Measurements from ENCODE around the gene VEZF1.
"Not testable (repeated sequence)": the region's sequence is repeated elsewhere in the genome, so short reads cannot be mapped to it uniquely, and the experiment has no call there.

VEZF1 gene

GRCh38 chr17:57983446-57983845, 4.6 kb downstream of the VEZF1 start:
- no peak for DNase-seq (ENCODE audit: low read depth)
- H3K4me3 ChIP-seq (ENCODE audit: low read depth, low read length) = no peak overlapping the region
- no peak for TF ChIP-seq CTCF (IDR thresholded peaks at IDR 0.05; ENCODE audit: insufficient read depth, low read depth, low read length, missing control alignments)

GRCh38 chr17:57982452-57983170, 5.4 kb downstream of the VEZF1 start:
- DNase-seq (ENCODE audit: low read depth) = no peak
- TF ChIP-seq CTCF (IDR thresholded peaks at IDR 0.05; ENCODE audit: insufficient read depth, low read depth, low read length, missing control alignments) = no peak
- no peak overlapping the region for H3K4me3 ChIP-seq (ENCODE audit: low read depth, low read length)

- H3K4me3 ChIP-seq (ENCODE audit: low read depth, low read length) = no peak overlapping the region
- DNase-seq (ENCODE audit: low read depth) = no peak
- TF ChIP-seq CTCF (IDR thresholded peaks at IDR 0.05; ENCODE audit: insufficient read depth, low read depth, low read length, missing control alignments) = no peak
Observed at GRCh38 chr17:57980522-57980921, 7.5 kb downstream of the VEZF1 start.

- no peak for DNase-seq (ENCODE audit: low read depth)
- H3K4me3 ChIP-seq (ENCODE audit: low read depth, low read length) = no peak overlapping the region
- no peak for TF ChIP-seq CTCF (IDR thresholded peaks at IDR 0.05; ENCODE audit: insufficient read depth, low read depth, low read length, missing control alignments)
Observed at GRCh38 chr17:57979076-57979475, 9.0 kb downstream of the VEZF1 start.

GRCh38 chr17:57976594-57976993, 11.5 kb downstream of the VEZF1 start:
- H3K4me3 ChIP-seq (ENCODE audit: low read depth, low read length) = no peak overlapping the region
- DNase-seq (ENCODE audit: low read depth) = no peak
- no peak for TF ChIP-seq CTCF (IDR thresholded peaks at IDR 0.05; ENCODE audit: insufficient read depth, low read depth, low read length, missing control alignments)

- DNase-seq (ENCODE audit: low read depth) = no peak
- H3K4me3 ChIP-seq (ENCODE audit: low read depth, low read length) = no peak overlapping the region
- TF ChIP-seq CTCF (IDR thresholded peaks at IDR 0.05; ENCODE audit: insufficient read depth, low read depth, low read length, missing control alignments) = no peak
Observed at GRCh38 chr17:57975044-57975443, 13.0 kb downstream of the VEZF1 start.

- DNase-seq (ENCODE audit: low read depth); H3K4me3 ChIP-seq (ENCODE audit: low read depth, low read length): not testable (repeated sequence)
Observed at GRCh38 chr17:57974053-57974824, 13.8 kb downstream of the VEZF1 start.
